Retinal pigment epithelial cell (primary cell): ENCODE data around the gene NDUFA11.
"Not testable (repeated sequence)": the region's sequence is repeated elsewhere in the genome, so short reads cannot be mapped to it uniquely, and the experiment has no call there.

Source experiments
- DNase-seq: peaks from one replicate; pipeline ENCODE4 v3.0.0-alpha.2; 2010; ENCODE audit warnings: low read depth
- H3K4me3 ChIP-seq: 2 replicates; pipeline ENCODE4 v1.5.1; 2011; ENCODE audit warnings: mild to moderate bottlenecking, low read length, control low read depth, moderate library complexity
- CTCF ChIP-seq: conservative IDR thresholded peaks from 2 replicates; pipeline ENCODE4 v1.5.1; 2011; ENCODE audit warnings: low read depth, low read length, control low read depth, inconsistent platforms

NDUFA11 gene

GRCh38 chr19:5864725-5865486 is 38.7 kb downstream of the NDUFA11 start:
- TF ChIP-seq CTCF: peak; percentile 18
- H3K4me3 ChIP-seq: no peak overlapping the region
- no peak for DNase-seq

- TF ChIP-seq CTCF: no peak
- no peak for DNase-seq
- no peak overlapping the region for H3K4me3 ChIP-seq
Measured at GRCh38 chr19:5864013-5864720, 39.4 kb downstream of the NDUFA11 start.

- no peak for DNase-seq
- H3K4me3 ChIP-seq: no peak overlapping the region
- no peak for TF ChIP-seq CTCF
Measured at GRCh38 chr19:5863030-5863665, 40.4 kb downstream of the NDUFA11 start.

GRCh38 chr19:5857203-5858081 is 46.1 kb downstream of the NDUFA11 start:
- no peak for DNase-seq
- H3K4me3 ChIP-seq: no peak overlapping the region
- no peak for TF ChIP-seq CTCF

GRCh38 chr19:5855151-5855550 is 48.4 kb downstream of the NDUFA11 start:
- not testable (repeated sequence) for H3K4me3 ChIP-seq, DNase-seq

- not testable (repeated sequence) for H3K4me3 ChIP-seq, DNase-seq
Measured at GRCh38 chr19:5854121-5854520, 49.5 kb downstream of the NDUFA11 start.

GRCh38 chr19:5851302-5851701 is 52.3 kb downstream of the NDUFA11 start, which contains the start of gene FUT3:
TSS of gene FUT3 (minus strand) at chr19:5851449.
- no peak for DNase-seq
- no peak within 1 kb of the TSS for H3K4me3 ChIP-seq
- TF ChIP-seq CTCF: no peak
